ENCODE measurements around the gene USP3. TPM values are rescaled to one million over a fixed set of nuclear protein-coding genes. Genes with fewer than 3 reads are reported as not detected.

Gene USP3
- total and polyA plus RNA-seq, 2 of the 13 experiments (the other 11 are each of a cell fraction or from before 2014, with no cell fraction given): 14.3 to 61.2 TPM

DNA sequence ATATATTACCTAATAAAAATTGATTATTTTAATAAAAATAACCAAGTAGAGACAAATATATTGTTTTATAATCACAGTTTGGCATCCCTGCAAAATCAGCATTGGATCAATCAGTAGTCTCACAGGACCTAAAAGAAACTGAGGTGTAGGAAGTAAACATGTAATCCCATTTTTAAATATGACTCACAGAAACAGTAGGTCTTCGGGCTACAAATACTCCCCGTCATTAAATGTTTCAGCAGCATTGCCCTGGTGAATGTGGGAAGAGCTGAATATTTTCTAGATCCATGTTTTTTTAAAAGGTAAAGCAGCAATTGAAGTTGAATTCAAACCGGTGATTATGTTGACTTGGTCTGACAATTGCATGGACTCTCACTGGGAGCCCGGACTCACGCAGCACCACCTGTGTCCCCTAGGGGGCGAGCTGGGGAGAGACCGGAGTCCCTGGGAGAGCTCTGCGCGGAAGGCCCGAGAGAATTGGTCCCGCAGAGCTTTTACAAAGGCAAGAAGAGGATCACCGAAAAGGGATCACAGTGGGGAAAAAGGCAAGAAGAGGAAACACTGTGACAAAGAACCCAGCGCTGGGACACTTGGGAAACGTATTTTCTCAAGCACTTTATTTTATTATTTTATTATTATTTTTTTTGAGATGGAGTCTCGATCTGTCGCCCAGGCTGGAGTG lies 17.2 kb upstream of the USP3 start:
- 13% methylated on average over 16 of the region's 16 CpGs for WGBS (ENCODE audit: low lambda C conversion rate)
- intact Hi-C loops (cut with micrococcal nuclease; ENCODE audit: unreplicated experiment): no loop called here
- peak; percentile 83 for FAIRE-seq
- H3K9ac ChIP-seq (ENCODE audit: insufficient read depth, low read depth, low read length): peak overlapping the region; percentile 60; the same call in 1 of the 2 replicates
- ATAC-seq: peak; percentile 94
- peak; percentile 66 for DNase-seq (ENCODE audit: low spot score)
- BruUV-seq (replicated peaks): no TSS peak
- H3K4me2 ChIP-seq (ENCODE audit: low read depth, low read length): peak overlapping the region; percentile 74
- no peaks in the 10 kb centered on the region for H4K20me1 ChIP-seq (ENCODE audit: insufficient read depth, low read length)
- H3K4me1 ChIP-seq (ENCODE audit: insufficient read depth, low read length): peaks cover 61% of the 10 kb centered on the region
- peak overlapping the region; percentile 80 for H2AFZ ChIP-seq (ENCODE audit: low read length)
- in situ Hi-C loops (cut with HindIII; ENCODE audit: extremely low pct_ligation_motif_present, low pct_unique_long_range_greater_than_20kb): no loop called here
- peak overlapping the region in 2 of 3 experiments; percentile 23 to 48; a peak in 2 of 6 replicates for H3K4me3 ChIP-seq (replicated peaks in 1 of 3; ENCODE audit: insufficient read depth in 1 of 3, low read depth in 2 of 3, low read length in 3 of 3)
- POLR2A ChIA-PET: interaction anchor here (0.7 to 1.5 kb wide), 5 partner anchors 10 to 34 kb away, joined by 3 to 19 read pairs (median 5); partner anchors contain the start of gene USP3
- no peaks in the 10 kb centered on the region for H3K36me3 ChIP-seq (replicated peaks in 1 of 2; ENCODE audit: control insufficient read depth in 1 of 2, insufficient read depth in 2 of 2, low read length in 2 of 2)
- peak overlapping the region; percentile 47 for H3K27ac ChIP-seq (ENCODE audit: extremely low read length, insufficient read depth, low read length)
- H3K79me2 ChIP-seq (ENCODE audit: insufficient read depth, low read length): no peaks in the 10 kb centered on the region
- H3K9me3 ChIP-seq (ENCODE audit: low read length): no peaks in the 10 kb centered on the region
- CTCF ChIA-PET (ENCODE audit: low intra/inter-chr PET ratio, low total read pairs): interaction anchor here (1.3 to 1.8 kb wide), 2 partner anchors 21 to 113 kb away, joined by 7 to 9 read pairs; no protein-coding TSS in a partner anchor
- no peaks in the 10 kb centered on the region for H3K27me3 ChIP-seq (ENCODE audit: control insufficient read depth in 1 of 2, insufficient read depth in 2 of 2, low read length in 2 of 2)
- TF ChIP-seq, protein P1, sequence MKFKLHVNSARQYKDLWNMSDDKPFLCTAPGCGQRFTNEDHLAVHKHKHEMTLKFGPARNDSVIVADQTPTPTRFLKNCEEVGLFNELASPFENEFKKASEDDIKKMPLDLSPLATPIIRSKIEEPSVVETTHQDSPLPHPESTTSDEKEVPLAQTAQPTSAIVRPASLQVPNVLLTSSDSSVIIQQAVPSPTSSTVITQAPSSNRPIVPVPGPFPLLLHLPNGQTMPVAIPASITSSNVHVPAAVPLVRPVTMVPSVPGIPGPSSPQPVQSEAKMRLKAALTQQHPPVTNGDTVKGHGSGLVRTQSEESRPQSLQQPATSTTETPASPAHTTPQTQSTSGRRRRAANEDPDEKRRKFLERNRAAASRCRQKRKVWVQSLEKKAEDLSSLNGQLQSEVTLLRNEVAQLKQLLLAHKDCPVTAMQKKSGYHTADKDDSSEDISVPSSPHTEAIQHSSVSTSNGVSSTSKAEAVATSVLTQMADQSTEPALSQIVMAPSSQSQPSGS (CRISPR knock-in tag; IDR thresholded peaks at IDR 0.05): no peak
- TF ChIP-seq, protein P2, sequence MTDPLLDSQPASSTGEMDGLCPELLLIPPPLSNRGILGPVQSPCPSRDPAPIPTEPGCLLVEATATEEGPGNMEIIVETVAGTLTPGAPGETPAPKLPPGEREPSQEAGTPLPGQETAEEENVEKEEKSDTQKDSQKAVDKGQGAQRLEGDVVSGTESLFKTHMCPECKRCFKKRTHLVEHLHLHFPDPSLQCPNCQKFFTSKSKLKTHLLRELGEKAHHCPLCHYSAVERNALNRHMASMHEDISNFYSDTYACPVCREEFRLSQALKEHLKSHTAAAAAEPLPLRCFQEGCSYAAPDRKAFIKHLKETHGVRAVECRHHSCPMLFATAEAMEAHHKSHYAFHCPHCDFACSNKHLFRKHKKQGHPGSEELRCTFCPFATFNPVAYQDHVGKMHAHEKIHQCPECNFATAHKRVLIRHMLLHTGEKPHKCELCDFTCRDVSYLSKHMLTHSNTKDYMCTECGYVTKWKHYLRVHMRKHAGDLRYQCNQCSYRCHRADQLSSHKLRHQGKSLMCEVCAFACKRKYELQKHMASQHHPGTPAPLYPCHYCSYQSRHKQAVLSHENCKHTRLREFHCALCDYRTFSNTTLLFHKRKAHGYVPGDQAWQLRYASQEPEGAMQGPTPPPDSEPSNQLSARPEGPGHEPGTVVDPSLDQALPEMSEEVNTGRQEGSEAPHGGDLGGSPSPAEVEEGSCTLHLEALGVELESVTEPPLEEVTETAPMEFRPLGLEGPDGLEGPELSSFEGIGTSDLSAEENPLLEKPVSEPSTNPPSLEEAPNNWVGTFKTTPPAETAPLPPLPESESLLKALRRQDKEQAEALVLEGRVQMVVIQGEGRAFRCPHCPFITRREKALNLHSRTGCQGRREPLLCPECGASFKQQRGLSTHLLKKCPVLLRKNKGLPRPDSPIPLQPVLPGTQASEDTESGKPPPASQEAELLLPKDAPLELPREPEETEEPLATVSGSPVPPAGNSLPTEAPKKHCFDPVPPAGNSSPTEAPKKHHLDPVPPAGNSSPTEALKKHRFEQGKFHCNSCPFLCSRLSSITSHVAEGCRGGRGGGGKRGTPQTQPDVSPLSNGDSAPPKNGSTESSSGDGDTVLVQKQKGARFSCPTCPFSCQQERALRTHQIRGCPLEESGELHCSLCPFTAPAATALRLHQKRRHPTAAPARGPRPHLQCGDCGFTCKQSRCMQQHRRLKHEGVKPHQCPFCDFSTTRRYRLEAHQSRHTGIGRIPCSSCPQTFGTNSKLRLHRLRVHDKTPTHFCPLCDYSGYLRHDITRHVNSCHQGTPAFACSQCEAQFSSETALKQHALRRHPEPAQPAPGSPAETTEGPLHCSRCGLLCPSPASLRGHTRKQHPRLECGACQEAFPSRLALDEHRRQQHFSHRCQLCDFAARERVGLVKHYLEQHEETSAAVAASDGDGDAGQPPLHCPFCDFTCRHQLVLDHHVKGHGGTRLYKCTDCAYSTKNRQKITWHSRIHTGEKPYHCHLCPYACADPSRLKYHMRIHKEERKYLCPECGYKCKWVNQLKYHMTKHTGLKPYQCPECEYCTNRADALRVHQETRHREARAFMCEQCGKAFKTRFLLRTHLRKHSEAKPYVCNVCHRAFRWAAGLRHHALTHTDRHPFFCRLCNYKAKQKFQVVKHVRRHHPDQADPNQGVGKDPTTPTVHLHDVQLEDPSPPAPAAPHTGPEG (CRISPR knock-in tag; IDR thresholded peaks at IDR 0.05): 0 out of 2 replicates have a peak, but pooled peaks have one; percentile 43
- TF ChIP-seq, protein P3, sequence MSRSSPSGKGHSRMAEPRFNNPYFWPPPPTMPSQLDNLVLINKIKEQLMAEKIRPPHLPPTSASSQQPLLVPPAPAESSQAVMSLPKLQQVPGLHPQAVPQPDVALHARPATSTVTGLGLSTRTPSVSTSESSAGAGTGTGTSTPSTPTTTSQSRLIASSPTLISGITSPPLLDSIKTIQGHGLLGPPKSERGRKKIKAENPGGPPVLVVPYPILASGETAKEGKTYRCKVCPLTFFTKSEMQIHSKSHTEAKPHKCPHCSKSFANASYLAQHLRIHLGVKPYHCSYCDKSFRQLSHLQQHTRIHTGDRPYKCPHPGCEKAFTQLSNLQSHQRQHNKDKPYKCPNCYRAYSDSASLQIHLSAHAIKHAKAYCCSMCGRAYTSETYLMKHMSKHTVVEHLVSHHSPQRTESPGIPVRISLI (CRISPR knock-in tag; IDR thresholded peaks at IDR 0.05; ENCODE audit: borderline replicate concordance): no peak
- TF ChIP-seq, protein P4, sequence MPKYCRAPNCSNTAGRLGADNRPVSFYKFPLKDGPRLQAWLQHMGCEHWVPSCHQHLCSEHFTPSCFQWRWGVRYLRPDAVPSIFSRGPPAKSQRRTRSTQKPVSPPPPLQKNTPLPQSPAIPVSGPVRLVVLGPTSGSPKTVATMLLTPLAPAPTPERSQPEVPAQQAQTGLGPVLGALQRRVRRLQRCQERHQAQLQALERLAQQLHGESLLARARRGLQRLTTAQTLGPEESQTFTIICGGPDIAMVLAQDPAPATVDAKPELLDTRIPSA (CRISPR knock-in tag; IDR thresholded peaks at IDR 0.05; ENCODE audit: borderline replicate concordance): no peak
- TF ChIP-seq, protein P5, sequence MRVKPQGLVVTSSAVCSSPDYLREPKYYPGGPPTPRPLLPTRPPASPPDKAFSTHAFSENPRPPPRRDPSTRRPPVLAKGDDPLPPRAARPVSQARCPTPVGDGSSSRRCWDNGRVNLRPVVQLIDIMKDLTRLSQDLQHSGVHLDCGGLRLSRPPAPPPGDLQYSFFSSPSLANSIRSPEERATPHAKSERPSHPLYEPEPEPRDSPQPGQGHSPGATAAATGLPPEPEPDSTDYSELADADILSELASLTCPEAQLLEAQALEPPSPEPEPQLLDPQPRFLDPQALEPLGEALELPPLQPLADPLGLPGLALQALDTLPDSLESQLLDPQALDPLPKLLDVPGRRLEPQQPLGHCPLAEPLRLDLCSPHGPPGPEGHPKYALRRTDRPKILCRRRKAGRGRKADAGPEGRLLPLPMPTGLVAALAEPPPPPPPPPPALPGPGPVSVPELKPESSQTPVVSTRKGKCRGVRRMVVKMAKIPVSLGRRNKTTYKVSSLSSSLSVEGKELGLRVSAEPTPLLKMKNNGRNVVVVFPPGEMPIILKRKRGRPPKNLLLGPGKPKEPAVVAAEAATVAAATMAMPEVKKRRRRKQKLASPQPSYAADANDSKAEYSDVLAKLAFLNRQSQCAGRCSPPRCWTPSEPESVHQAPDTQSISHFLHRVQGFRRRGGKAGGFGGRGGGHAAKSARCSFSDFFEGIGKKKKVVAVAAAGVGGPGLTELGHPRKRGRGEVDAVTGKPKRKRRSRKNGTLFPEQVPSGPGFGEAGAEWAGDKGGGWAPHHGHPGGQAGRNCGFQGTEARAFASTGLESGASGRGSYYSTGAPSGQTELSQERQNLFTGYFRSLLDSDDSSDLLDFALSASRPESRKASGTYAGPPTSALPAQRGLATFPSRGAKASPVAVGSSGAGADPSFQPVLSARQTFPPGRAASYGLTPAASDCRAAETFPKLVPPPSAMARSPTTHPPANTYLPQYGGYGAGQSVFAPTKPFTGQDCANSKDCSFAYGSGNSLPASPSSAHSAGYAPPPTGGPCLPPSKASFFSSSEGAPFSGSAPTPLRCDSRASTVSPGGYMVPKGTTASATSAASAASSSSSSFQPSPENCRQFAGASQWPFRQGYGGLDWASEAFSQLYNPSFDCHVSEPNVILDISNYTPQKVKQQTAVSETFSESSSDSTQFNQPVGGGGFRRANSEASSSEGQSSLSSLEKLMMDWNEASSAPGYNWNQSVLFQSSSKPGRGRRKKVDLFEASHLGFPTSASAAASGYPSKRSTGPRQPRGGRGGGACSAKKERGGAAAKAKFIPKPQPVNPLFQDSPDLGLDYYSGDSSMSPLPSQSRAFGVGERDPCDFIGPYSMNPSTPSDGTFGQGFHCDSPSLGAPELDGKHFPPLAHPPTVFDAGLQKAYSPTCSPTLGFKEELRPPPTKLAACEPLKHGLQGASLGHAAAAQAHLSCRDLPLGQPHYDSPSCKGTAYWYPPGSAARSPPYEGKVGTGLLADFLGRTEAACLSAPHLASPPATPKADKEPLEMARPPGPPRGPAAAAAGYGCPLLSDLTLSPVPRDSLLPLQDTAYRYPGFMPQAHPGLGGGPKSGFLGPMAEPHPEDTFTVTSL (CRISPR knock-in tag; IDR thresholded peaks at IDR 0.05; ENCODE audit: borderline replicate concordance): no peak
- peak; percentile 52 for TF ChIP-seq ZMYM4 (CRISPR knock-in tag; IDR thresholded peaks at IDR 0.05)

Data from HepG2 (cell line).